Measurements from ENCODE around the gene PTPRA.
A peak's percentile ranks its signal among the peaks of the same experiment; 100 is the strongest.

PTPRA gene

DNA sequence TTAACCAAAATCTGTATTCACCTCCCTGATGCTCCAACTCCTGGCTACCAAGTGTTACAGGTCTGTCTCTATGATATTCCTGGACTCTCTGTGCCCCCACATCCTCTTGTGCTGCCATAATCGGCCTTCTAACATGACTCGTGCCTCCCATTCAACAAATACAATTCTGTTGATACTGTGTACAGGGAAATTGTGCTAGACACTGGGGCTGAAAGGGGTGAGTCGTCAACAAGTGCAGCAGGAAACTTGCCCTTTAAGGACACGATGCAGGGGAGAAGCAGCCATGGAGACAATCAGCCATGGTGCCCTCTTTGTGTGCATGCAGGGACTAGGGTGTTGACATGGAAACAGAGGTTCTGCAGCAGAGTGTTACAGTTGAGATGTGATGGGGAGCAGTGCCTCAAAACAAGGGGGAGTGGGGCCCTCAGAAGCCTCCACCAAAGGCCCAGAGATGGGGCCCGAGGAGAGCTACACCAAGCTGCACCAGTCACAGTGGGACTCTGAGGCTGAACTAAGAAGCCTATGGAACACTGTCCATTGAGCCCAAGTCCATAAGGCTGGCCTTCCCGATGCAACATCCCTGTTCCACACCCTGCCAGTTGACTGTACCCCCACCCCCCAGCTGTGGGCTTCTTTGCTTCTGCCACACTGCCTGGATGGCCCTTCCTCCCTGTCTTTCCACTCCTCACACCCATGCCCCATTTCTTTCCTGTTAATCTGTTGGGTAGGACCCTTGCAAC is 35.9 kb upstream of the PTPRA start:
- Histone ChIP-seq H3K4me1 (ENCODE audit: control insufficient read depth, insufficient read depth, low read length, poor library complexity, severe bottlenecking) (peaks cover 17% of the 10 kb centered on the region), H3K4me3 (ENCODE audit: insufficient read depth, low read depth, low read length, poor library complexity, severe bottlenecking) (no peak overlapping the region), H3K27ac (ENCODE audit: insufficient read depth, low read length, poor library complexity, severe bottlenecking) (no peak overlapping the region), H3K27me3 (replicated peaks; ENCODE audit: control insufficient read depth, insufficient read depth, low read length, poor library complexity, severe bottlenecking) (no peaks in the 10 kb centered on the region), H3K36me3 (ENCODE audit: control insufficient read depth, insufficient read depth, low read length) (no peaks in the 10 kb centered on the region), H3K9me3 (ENCODE audit: control insufficient read depth, low read length) (no peaks in the 10 kb centered on the region)
- no peak for DNase-seq

DNA sequence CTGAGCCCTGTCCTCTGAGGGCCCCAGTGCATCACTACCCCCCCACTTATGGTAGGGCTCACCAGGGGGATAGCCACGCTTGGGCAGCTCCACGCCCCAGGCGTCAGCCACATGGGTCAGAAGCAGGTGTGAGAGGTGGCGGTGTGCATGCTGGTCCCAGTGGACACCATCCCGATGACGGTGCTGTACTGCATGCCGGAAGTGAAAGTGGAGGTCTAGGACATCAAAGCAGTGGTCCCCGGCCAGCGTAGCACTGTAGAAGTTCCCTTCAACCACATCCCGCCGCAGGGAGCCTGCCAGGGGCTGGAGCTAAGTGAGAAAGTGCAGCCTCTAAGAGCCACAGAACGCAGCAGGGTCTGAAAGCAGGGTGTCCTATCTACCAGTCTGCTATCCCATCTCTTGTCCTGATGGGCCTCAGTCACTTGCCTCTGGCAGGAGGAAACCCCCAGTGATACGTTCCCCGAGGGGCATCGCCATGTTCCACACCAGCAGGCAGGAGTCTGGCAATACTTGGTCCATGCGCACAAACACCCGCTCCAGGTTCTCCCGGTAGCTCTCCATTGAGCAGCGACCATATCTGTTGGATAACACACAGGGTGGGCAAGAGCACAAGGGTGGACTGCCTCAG is 35.0 kb upstream of the PTPRA start:
- H3K36me3 ChIP-seq (ENCODE audit: control insufficient read depth, insufficient read depth, low read length): no peaks in the 10 kb centered on the region
- no peak overlapping the region for H3K27ac ChIP-seq (ENCODE audit: insufficient read depth, low read length, poor library complexity, severe bottlenecking)
- H3K9me3 ChIP-seq (ENCODE audit: control insufficient read depth, low read length): no peaks in the 10 kb centered on the region
- no peak overlapping the region for H3K4me3 ChIP-seq (ENCODE audit: insufficient read depth, low read depth, low read length, poor library complexity, severe bottlenecking)
- DNase-seq: no peak
- H3K4me1 ChIP-seq (ENCODE audit: control insufficient read depth, insufficient read depth, low read length, poor library complexity, severe bottlenecking): peaks cover 17% of the 10 kb centered on the region
- H3K27me3 ChIP-seq (replicated peaks; ENCODE audit: control insufficient read depth, insufficient read depth, low read length, poor library complexity, severe bottlenecking): no peaks in the 10 kb centered on the region

DNA sequence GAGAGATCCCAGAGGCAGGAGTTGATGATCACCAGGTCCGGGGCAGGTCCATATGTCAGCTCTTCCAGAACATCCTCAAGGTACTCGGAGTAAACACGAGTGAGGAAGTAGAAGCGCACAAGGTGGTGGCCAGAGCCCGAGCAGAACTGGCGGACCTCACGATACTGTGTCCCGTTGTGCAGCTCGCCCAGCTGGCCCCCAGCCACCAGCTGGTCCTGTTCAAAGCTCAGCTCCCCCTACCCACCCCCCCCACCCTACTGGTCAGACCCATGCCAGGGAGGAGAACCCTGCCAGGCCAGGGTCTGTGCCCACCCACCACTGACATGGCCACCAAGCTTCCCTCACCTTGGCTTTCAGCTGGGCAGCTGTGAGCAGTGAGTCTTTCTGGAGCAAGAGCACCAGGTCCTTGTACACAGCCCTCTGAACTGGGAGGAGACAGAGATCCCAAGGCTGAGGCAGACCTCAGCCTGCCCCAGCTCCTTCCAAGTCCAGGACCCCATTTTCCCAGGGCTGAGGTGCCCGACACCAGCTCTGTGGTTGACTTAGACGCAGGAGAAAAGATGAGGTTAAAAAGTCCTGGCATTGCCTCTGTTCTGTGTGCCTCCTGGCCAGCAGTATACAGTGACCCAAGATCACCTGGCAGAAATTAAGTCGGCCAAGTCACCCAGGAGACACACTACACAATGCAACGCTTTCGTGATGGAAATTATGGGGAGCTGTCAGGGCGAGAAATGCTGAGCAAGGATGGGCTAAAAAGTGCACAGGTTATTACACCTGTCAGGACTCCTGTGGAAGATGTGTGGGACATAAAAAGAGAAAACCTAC is 34.2 kb upstream of the PTPRA start:
- Histone ChIP-seq H3K27ac (ENCODE audit: insufficient read depth, low read length, poor library complexity, severe bottlenecking) (no peak overlapping the region), H3K36me3 (ENCODE audit: control insufficient read depth, insufficient read depth, low read length) (no peaks in the 10 kb centered on the region), H3K4me1 (ENCODE audit: control insufficient read depth, insufficient read depth, low read length, poor library complexity, severe bottlenecking) (peaks cover 17% of the 10 kb centered on the region), H3K4me3 (ENCODE audit: insufficient read depth, low read depth, low read length, poor library complexity, severe bottlenecking) (no peak overlapping the region), H3K27me3 (replicated peaks; ENCODE audit: control insufficient read depth, insufficient read depth, low read length, poor library complexity, severe bottlenecking) (no peaks in the 10 kb centered on the region), H3K9me3 (ENCODE audit: control insufficient read depth, low read length) (no peaks in the 10 kb centered on the region)
- no peak for DNase-seq

DNA sequence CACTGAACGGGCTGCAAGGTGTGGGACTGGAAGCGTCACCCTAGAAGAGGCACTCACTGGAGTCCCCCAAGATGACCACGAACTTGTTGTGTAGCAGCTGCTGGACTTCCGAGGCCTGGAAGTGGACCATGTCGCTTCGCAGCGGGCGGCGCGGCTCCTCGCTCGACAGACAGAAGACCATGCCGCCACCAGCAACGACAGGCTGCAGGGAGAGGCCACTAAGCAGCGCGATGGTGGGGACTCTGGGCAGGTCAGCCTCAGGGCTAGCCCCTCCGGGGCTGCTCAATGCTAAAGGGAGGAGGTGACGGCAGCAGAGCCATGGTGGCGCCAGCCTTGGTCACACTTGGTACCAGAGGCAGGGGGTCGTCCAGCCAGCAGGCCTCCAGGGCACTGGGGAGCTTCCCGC is 33.5 kb upstream of the PTPRA start:
- Histone ChIP-seq H3K4me1 (ENCODE audit: control insufficient read depth, insufficient read depth, low read length, poor library complexity, severe bottlenecking) (peaks cover 17% of the 10 kb centered on the region), H3K9me3 (ENCODE audit: control insufficient read depth, low read length) (no peaks in the 10 kb centered on the region), H3K4me3 (ENCODE audit: insufficient read depth, low read depth, low read length, poor library complexity, severe bottlenecking) (peak overlapping the region; percentile 85), H3K27ac (ENCODE audit: insufficient read depth, low read length, poor library complexity, severe bottlenecking) (no peak overlapping the region), H3K36me3 (ENCODE audit: control insufficient read depth, insufficient read depth, low read length) (no peaks in the 10 kb centered on the region), H3K27me3 (replicated peaks; ENCODE audit: control insufficient read depth, insufficient read depth, low read length, poor library complexity, severe bottlenecking) (no peaks in the 10 kb centered on the region)
- DNase-seq: no peak

DNA sequence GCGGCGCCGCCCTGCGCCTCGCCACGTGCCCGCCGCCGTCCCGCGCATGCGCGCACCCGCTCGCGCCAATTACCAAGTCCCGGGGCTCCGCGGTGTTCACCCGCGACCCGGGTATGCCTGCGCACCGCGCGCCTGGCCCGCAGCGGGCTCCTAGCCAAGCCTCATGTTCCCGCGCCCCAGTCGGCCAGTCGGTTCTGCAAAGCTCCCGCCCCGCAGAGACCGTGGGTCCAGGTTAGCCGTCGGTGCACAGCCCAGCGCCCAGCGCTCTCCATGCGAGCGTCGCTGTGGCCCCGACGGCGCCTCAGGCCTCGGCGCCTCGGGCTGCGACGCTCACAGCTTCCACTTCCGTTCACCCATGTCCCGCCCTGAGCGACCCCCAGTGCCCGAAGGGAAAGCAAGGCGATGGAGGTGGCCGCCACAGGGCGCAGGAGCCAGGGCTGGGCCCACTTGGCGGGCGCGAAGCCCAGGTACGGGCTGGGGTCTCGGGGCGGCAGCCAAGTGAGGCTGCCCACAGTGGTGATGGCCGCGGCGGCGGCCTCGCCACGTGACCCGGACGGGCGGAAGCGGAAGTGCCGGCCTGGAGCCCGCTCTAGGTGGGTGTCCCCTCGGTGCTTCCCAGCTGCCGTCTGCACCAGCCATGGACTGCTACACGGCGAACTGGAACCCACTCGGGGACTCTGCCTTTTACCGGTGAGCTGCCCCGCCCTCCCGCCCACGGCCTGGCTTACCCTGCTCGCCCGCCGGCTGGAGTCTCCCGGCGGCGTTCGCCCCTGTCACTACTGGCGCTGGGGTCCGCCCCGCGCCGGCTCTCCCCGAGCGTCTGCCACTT is 32.9 kb upstream of the PTPRA start, which contains the start of the genes PCED1A and VPS16:
PCED1A (minus strand) TSS at position 518 of the 829 bp plus-strand sequence. CDS start 743 bp downstream, outside the sequence.
VPS16 (plus strand) TSS at position 608 of the 829 bp plus-strand sequence; CDS start at position 638, 30 bp downstream.
- Histone ChIP-seq H3K36me3 (ENCODE audit: control insufficient read depth, insufficient read depth, low read length) (no peaks in the 10 kb centered on the region), H3K9me3 (ENCODE audit: control insufficient read depth, low read length) (no peaks in the 10 kb centered on the region), H3K4me3 (ENCODE audit: insufficient read depth, low read depth, low read length, poor library complexity, severe bottlenecking) (peak within 1 kb of the TSS; percentile 85), H3K27me3 (replicated peaks; ENCODE audit: control insufficient read depth, insufficient read depth, low read length, poor library complexity, severe bottlenecking) (no peaks in the 10 kb centered on the region), H3K4me1 (ENCODE audit: control insufficient read depth, insufficient read depth, low read length, poor library complexity, severe bottlenecking) (peaks cover 17% of the 10 kb centered on the region), H3K27ac (ENCODE audit: insufficient read depth, low read length, poor library complexity, severe bottlenecking) (peak within 1 kb of the TSS; percentile 82)
- peak; percentile 76 to 81 (median 79) for DNase-seq

DNA sequence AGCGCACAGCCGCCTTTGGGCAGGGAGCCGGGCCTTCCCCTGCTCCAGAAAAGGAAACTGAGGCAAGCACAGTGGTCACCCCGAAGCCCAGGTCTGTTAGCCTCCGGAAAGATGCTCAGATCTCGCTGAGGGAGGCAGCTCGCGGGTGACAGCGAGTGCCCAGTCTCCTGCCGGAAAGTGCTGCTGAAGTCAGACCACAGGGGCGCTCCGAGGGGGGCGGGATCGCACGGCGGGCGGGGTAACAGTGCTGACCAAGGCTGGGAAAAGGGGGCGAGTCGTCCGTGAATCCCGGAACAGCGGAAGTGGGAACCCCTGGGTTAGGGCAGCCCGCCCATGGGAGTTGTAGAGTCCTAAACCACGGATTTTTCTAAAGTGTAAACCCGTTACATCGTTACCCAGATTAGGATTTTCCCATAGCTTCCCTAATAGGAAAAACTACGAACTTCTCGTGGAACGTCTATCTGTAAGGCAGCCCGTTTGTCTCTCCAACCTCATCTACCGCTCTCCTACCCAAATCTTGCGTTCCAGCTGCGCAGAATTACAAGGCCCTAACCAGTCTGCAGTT is 32.2 kb upstream of the PTPRA start:
- Histone ChIP-seq H3K4me3 (ENCODE audit: insufficient read depth, low read depth, low read length, poor library complexity, severe bottlenecking) (peak overlapping the region; percentile 85), H3K27me3 (replicated peaks; ENCODE audit: control insufficient read depth, insufficient read depth, low read length, poor library complexity, severe bottlenecking) (no peaks in the 10 kb centered on the region), H3K36me3 (ENCODE audit: control insufficient read depth, insufficient read depth, low read length) (no peaks in the 10 kb centered on the region), H3K4me1 (ENCODE audit: control insufficient read depth, insufficient read depth, low read length, poor library complexity, severe bottlenecking) (peaks cover 17% of the 10 kb centered on the region), H3K9me3 (ENCODE audit: control insufficient read depth, low read length) (no peaks in the 10 kb centered on the region), H3K27ac (ENCODE audit: insufficient read depth, low read length, poor library complexity, severe bottlenecking) (peak overlapping the region; percentile 72)
- DNase-seq: peak in 2 of 3 donors; percentile 26 to 40

DNA sequence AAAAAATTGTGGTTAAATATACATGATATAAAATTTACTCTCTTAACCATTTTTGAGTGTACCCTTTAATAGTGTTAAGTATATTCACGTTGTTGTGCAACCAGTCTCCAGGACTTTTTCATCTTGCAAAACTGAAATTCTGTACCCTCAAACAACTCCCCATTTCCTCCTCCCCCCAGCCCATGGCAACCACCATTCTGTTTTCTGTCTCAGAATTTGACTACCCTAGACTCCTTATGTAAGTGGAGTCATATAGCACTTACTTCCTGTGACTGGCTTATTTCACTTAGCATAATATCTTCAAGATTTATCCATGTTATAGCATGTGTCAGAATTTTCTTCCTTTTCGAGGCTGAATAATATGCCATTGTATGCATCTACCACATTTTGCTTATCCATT is 27.7 kb upstream of the PTPRA start:
- DNase-seq: no peak
- Histone ChIP-seq H3K27me3 (replicated peaks; ENCODE audit: control insufficient read depth, insufficient read depth, low read length, poor library complexity, severe bottlenecking) (no peaks in the 10 kb centered on the region), H3K4me3 (ENCODE audit: insufficient read depth, low read depth, low read length, poor library complexity, severe bottlenecking) (no peak overlapping the region), H3K9me3 (ENCODE audit: control insufficient read depth, low read length) (no peaks in the 10 kb centered on the region), H3K27ac (ENCODE audit: insufficient read depth, low read length, poor library complexity, severe bottlenecking) (no peak overlapping the region), H3K4me1 (ENCODE audit: control insufficient read depth, insufficient read depth, low read length, poor library complexity, severe bottlenecking) (peaks cover 6% of the 10 kb centered on the region), H3K36me3 (ENCODE audit: control insufficient read depth, insufficient read depth, low read length) (peaks cover 8% of the 10 kb centered on the region)

DNA sequence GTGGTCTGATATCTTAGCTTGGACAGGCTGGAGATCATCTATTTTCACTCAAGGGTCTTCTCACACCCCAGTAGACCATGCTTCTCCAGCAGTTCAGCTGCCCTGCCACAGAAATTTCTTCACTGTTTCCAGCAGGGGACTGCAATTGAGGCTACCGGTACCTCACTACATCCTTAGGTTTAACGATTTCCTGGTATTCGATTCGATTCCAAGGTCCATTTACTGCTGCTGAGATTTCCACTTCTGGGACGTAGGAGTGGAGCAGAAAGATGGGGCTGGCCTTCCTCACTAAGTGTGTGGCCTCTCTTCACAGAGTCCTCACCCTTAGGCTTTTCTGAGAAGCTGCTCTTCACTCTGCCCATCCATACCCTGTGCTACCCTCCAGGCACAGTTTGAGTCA is 26.6 kb upstream of the PTPRA start:
- H3K4me3 ChIP-seq (ENCODE audit: insufficient read depth, low read depth, low read length, poor library complexity, severe bottlenecking): no peak overlapping the region
- H3K27me3 ChIP-seq (replicated peaks; ENCODE audit: control insufficient read depth, insufficient read depth, low read length, poor library complexity, severe bottlenecking): no peaks in the 10 kb centered on the region
- H3K27ac ChIP-seq (ENCODE audit: insufficient read depth, low read length, poor library complexity, severe bottlenecking): no peak overlapping the region
- peaks cover 8% of the 10 kb centered on the region for H3K36me3 ChIP-seq (ENCODE audit: control insufficient read depth, insufficient read depth, low read length)
- DNase-seq: no peak
- no peaks in the 10 kb centered on the region for H3K9me3 ChIP-seq (ENCODE audit: control insufficient read depth, low read length)
- no peaks in the 10 kb centered on the region for H3K4me1 ChIP-seq (ENCODE audit: control insufficient read depth, insufficient read depth, low read length, poor library complexity, severe bottlenecking)

DNA sequence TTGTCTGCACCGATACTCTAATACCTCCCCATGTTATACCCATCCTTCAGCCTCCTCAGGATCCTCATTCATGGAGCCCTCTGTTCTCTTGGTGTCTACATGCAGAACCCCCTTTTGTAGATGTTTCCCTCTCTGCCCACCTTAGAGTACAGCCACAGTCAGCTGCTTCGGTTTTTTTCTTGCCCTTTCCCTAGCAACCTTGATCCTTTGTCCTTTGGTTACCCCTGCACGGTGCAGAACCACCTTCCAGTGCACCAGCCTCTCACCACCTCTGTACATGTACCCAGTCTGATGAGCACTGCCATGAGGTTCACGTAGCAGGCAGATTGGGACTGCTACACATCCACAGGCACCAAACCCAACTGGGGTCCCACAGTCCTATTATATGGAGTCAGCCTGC is 25.5 kb upstream of the PTPRA start:
- no peak for DNase-seq

More for the DNA sequence above, 25.5 kb upstream of the PTPRA start:
- peaks cover 8% of the 10 kb centered on the region for H3K36me3 ChIP-seq (ENCODE audit: control insufficient read depth, insufficient read depth, low read length)
- H3K9me3 ChIP-seq (ENCODE audit: control insufficient read depth, low read length): no peaks in the 10 kb centered on the region
- peaks cover 5% of the 10 kb centered on the region for H3K4me1 ChIP-seq (ENCODE audit: control insufficient read depth, insufficient read depth, low read length, poor library complexity, severe bottlenecking)
- no peak overlapping the region for H3K4me3 ChIP-seq (ENCODE audit: insufficient read depth, low read depth, low read length, poor library complexity, severe bottlenecking)
- H3K27me3 ChIP-seq (replicated peaks; ENCODE audit: control insufficient read depth, insufficient read depth, low read length, poor library complexity, severe bottlenecking): no peaks in the 10 kb centered on the region
- no peak overlapping the region for H3K27ac ChIP-seq (ENCODE audit: insufficient read depth, low read length, poor library complexity, severe bottlenecking)

Measured in effector memory CD4-positive, alpha-beta T cell (primary cell).